Activated naive CD4-positive, alpha-beta T cell treated with anti-CD3 and anti-CD28 coated beads for 36 hours (primary cell): ENCODE results near the gene ODC1. TPM values are rescaled to one million over a fixed set of nuclear protein-coding genes. Genes with fewer than 3 reads are reported as not detected.

Experiments
- CTCF ChIA-PET: fragments of 350-600 bp; sonication (Branson Sonifier 250); formaldehyde crosslinking; loops from one replicate; lab custom pipeline; 2021; ENCODE audit warnings: antibody characterized with exemption; lab: Charles Lee
- DNase-seq: peaks from one replicate; pipeline ENCODE4 v3.0.0-alpha.2; 2020
- H3K27ac Mint-ChIP-seq: one replicate; pipeline ENCODE4 v1.8.0; 2021; ENCODE audit warnings: mild to moderate bottlenecking, mixed read lengths
- H3K27me3 Mint-ChIP-seq: one replicate; pipeline ENCODE4 v1.8.0; 2021; ENCODE audit warnings: low read depth, mixed read lengths
- H3K36me3 Mint-ChIP-seq: one replicate; pipeline ENCODE4 v1.8.0; 2021; ENCODE audit warnings: low read depth, mixed read lengths
- H3K4me1 Mint-ChIP-seq: one replicate; pipeline ENCODE4 v1.8.0; 2021; ENCODE audit warnings: low read depth, mixed read lengths
- H3K4me3 Mint-ChIP-seq: one replicate; pipeline ENCODE4 v1.8.0; 2021; ENCODE audit warnings: mild to moderate bottlenecking, moderate library complexity, mixed read lengths
- H3K9me3 Mint-ChIP-seq: one replicate; pipeline ENCODE4 v1.8.0; 2021; ENCODE audit warnings: mixed read lengths
- intact Hi-C: fragments of 100-400 bp; cut with micrococcal nuclease; formaldehyde crosslinking; loops from one replicate; pipeline ENCODE4 v1.15.1; 2023
- total RNA-seq, 2 experiments: library from RNA; stranded (reverse); gene quantifications; one replicate each; pipeline ENCODE4 v1.2.3, GENCODE V29; 2021

Gene ODC1
- total RNA-seq, 2 experiments from 2014 or later = 174 to 177 TPM

DNA sequence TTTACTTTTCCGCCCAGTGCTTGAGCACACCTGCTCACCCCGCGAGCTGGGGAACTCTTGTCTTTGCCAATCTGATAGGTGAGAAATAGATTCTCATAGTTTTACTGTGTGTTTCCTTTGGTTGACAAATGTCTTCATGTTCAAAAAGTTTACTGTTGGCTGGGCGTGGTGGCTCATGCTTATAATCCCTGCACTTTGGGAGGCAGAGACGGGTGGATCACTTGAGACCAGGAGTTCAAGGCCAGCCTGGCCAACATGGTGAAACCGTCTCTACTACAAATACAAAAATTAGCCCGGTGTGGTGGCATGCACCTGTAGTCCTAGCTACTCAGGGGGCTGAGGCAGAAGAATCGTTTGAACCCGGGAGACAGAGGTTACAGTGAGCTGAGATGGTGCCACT, 10.3 kb downstream of the ODC1 start:
- H3K4me3 Mint-ChIP-seq = no peak overlapping the region
- no peak for DNase-seq
- no peak overlapping the region for H3K27ac Mint-ChIP-seq
- H3K9me3 Mint-ChIP-seq = no peaks in the 10 kb centered on the region
- intact Hi-C loops = loop anchor here (5.0 kb wide), 2 partner anchors 456 to 626 kb away; no protein-coding TSS in a partner anchor
- H3K4me1 Mint-ChIP-seq = peaks cover 18% of the 10 kb centered on the region
- H3K27me3 Mint-ChIP-seq = peaks cover 4% of the 10 kb centered on the region
- CTCF ChIA-PET = interaction anchor here (1.0 to 1.7 kb wide), 2 partner anchors 9 to 365 kb away, joined by 4 to 5 read pairs; no protein-coding TSS in a partner anchor
- peaks cover 30% of the 10 kb centered on the region for H3K36me3 Mint-ChIP-seq

DNA sequence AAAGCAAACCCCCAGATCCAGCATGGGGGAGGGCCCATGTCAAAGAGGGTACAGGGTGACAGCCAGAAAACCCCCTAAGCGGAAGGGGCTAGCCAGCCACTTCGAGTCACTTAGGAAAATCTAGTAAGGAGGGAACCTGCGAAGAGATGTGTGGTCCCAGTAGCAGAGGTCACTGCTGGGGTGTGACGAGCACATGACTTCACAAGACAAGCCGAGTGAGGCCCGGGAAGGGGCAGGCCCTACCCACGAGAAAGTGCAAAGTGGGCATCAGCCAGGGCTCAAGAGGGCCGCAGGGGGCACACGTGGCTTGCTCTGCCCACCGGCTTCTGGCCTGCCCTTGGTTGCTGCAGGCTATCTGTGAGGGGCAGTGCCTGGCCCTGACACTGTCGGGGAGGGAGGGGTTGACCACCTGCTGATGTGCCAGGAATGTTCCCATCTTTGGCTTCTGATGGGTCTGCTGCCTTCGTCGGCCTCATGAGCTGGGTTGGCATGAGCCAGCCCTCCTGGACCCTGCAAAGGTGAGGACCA, 11.5 kb downstream of the ODC1 start:
- CTCF ChIA-PET = interaction anchor here (0.6 to 2.3 kb wide), 6 partner anchors 9 to 623 kb away, joined by 3 to 15 read pairs (median 4); no protein-coding TSS in a partner anchor

DNA sequence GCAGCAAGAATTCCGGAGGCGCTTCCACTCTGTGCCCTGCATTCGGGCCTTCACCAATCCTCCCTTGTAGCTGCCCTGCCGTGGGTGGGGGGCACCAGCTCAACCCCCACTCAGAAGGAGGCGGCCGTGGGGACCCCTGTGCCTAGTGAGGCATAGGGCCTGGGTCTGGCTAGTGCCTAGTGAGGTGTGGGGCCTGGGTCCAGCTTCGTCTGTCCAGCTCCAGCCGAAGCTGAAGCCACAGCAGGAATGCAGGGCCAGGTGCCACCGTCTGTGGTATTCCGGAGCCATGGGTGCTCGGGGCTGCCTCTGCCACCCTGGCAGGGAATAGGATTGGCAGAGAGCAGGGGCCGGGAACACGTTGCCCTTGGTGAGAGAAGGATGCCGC, 12.3 kb downstream of the ODC1 start:
- no peak for DNase-seq
- H3K4me1 Mint-ChIP-seq = peaks cover 7% of the 10 kb centered on the region
- H3K36me3 Mint-ChIP-seq = peaks cover 15% of the 10 kb centered on the region
- no peaks in the 10 kb centered on the region for H3K9me3 Mint-ChIP-seq
- CTCF ChIA-PET = interaction anchor here (1.0 to 6.6 kb wide), 27 partner anchors 8 to 622 kb away, joined by 3 to 124 read pairs (median 6); partner anchors contain the start of gene ODC1
- H3K27ac Mint-ChIP-seq = no peak overlapping the region
- intact Hi-C loops = loop anchor here (1.0 to 5.0 kb wide), 5 partner anchors 166 to 624 kb away; no protein-coding TSS in a partner anchor
- peaks cover 9% of the 10 kb centered on the region for H3K27me3 Mint-ChIP-seq
- no peak overlapping the region for H3K4me3 Mint-ChIP-seq

More for the DNA sequence above, 11.5 kb downstream of the ODC1 start:
- Mint-ChIP-seq H3K36me3 (peaks cover 20% of the 10 kb centered on the region), H3K9me3 (no peaks in the 10 kb centered on the region), H3K4me3 (no peak overlapping the region), H3K4me1 (peaks cover 11% of the 10 kb centered on the region), H3K27ac (no peak overlapping the region), H3K27me3 (peaks cover 9% of the 10 kb centered on the region)
- no peak for DNase-seq
- intact Hi-C loops = loop anchor here (5.0 kb wide), 2 partner anchors 454 to 624 kb away; no protein-coding TSS in a partner anchor

DNA sequence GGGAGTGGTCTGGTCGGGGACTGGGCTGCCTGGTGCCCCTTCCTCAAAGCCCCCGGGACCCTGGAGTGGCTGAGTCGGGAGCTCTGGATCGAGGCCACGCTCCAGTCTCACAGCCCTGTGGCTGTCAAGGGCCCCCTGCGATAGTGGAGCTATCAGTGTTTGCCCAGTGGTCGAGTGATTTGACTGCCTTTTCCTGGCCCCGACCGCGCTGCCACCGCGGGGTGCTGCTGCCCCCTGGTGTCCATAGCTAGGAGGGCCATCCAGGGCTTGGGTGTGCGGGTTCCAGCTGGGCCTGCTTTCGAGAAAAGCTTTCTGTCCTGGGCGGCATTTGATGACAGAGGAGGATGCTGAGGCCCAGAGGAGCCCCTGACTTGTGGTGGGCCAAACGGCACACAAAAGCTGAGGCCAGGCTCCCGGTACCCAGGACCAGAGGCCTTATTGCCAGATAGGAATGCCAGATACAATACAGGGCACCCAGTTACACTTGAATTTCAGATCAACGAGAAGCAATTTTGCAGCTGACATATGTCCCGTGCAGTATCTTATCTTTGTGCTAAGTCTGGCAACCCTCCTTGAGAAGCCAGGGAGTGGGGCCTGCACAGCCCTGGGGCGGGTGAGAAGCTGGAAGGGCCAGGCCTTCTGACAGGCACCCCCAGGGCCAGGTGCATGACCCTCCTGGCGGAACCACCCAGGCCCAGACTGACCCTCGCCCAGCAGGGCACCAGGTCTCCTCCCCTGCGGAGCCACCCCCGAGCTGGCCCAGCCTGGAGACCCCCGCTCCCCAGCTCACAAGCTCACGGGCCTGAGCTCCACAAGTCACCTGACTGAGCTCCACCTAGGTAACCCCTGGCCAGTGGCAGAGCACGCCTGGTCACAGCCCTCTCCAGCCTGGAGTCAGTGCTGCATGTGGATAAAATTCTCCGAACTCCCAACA, 13.0 kb downstream of the ODC1 start:
- intact Hi-C loops = loop anchor here (1.0 to 5.0 kb wide), 5 partner anchors 165 to 623 kb away; no protein-coding TSS in a partner anchor
- peaks cover 8% of the 10 kb centered on the region for H3K36me3 Mint-ChIP-seq
- no peak overlapping the region for H3K27ac Mint-ChIP-seq
- peaks cover 7% of the 10 kb centered on the region for H3K4me1 Mint-ChIP-seq
- H3K27me3 Mint-ChIP-seq = peaks cover 9% of the 10 kb centered on the region
- H3K9me3 Mint-ChIP-seq = no peaks in the 10 kb centered on the region
- CTCF ChIA-PET = interaction anchor here (0.7 to 6.6 kb wide), 54 partner anchors 8 to 621 kb away, joined by 3 to 124 read pairs (median 4); partner anchors contain the start of gene ODC1
- peak; percentile 69 for DNase-seq
- H3K4me3 Mint-ChIP-seq = no peak overlapping the region

DNA sequence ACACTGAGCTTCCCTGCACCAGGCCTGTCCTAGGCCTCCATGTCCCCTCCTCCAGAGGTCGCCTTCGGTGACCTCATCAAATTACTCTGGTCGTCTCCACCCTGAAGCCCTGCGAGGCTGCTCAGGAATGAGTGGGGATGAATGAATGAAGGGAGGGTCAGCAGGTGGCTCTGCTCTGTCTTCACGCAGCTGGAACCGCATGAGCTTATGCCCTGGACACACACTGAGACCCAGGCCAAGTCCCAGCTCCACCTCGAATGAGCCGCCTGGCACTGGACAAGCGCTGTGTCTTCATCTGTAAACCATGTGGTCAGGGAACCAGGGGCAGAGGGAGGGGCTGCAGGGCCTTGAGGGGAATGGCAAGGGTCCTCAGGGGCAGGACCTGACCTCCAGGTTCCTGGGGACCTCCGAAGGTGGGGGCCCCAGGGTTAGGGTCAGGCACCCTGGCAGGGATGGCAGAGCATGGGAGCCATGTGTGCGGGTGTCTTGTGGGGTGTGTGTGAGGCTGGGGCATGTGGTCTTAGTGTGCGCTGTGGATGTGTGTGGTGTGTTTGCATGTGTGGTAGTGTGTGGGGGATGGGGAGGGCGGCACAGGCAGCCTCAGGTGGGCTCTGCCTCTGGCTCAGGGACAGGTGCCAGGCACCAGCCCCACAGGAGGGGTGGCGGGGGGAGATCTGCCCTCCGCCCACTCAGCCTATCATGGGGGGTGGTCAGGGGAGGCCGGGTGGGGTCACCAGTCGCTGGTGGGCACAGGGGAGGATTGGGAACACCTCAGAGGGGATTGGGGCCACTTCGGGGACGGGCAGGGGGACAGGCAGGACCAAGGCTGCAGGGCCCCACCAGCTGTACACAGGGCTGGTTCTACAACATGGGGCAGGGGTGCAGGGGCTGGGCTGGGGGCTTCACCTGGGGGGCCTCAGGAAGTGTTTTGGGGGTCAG, 13.9 kb downstream of the ODC1 start:
- Mint-ChIP-seq H3K36me3 (peaks cover 2% of the 10 kb centered on the region), H3K9me3 (no peaks in the 10 kb centered on the region), H3K4me3 (no peak overlapping the region), H3K27ac (no peak overlapping the region), H3K27me3 (peaks cover 9% of the 10 kb centered on the region), H3K4me1 (peaks cover 7% of the 10 kb centered on the region)
- intact Hi-C loops = no loop called here
- DNase-seq = no peak
- CTCF ChIA-PET = interaction anchor here (0.7 to 6.6 kb wide), 47 partner anchors 9 to 619 kb away, joined by 3 to 124 read pairs (median 4); partner anchors contain the start of gene ODC1

DNA sequence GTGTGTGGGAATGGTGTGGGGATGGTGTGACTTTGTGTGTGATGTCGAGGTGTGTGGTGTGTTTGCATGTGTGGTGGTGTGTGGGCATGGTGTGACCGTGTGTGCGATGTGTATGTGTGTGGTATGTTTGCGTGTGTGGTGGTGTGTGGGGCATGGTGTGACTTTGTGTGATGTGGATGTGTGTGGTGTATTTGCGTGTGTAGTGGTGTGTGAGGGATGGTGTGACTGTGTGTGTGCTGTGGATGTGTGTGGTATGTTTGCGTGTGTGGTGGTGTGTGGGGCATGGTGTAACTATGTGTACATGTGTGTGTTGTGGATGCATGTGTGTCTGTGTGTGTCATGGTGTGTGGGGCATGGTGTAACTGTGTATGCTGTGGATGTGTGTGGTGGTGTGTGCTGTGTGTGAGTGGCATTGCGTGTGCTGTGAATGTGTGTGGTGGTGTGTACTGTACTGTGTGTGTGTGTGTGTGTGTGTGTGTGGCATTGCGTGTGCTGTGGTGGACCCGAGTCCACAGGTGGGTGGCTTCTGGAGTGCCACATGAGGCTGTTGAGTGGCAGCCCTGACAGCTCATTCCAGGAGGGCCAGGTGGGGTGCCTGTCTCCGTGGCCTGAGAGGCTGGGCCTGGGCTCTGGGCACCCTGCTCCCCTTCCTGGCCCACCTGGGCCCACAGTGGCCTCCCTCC, 14.7 kb downstream of the ODC1 start:
- intact Hi-C loops = no loop called here
- CTCF ChIA-PET = interaction anchor here (0.7 to 6.6 kb wide), 8 partner anchors 25 to 361 kb away, joined by 3 to 124 read pairs (median 12); no protein-coding TSS in a partner anchor
- H3K9me3 Mint-ChIP-seq = no peaks in the 10 kb centered on the region
- H3K4me3 Mint-ChIP-seq = no peak overlapping the region
- no peak overlapping the region for H3K27ac Mint-ChIP-seq
- H3K4me1 Mint-ChIP-seq = peaks cover 7% of the 10 kb centered on the region
- H3K36me3 Mint-ChIP-seq = no peaks in the 10 kb centered on the region
- DNase-seq = no peak
- peaks cover 9% of the 10 kb centered on the region for H3K27me3 Mint-ChIP-seq

DNA sequence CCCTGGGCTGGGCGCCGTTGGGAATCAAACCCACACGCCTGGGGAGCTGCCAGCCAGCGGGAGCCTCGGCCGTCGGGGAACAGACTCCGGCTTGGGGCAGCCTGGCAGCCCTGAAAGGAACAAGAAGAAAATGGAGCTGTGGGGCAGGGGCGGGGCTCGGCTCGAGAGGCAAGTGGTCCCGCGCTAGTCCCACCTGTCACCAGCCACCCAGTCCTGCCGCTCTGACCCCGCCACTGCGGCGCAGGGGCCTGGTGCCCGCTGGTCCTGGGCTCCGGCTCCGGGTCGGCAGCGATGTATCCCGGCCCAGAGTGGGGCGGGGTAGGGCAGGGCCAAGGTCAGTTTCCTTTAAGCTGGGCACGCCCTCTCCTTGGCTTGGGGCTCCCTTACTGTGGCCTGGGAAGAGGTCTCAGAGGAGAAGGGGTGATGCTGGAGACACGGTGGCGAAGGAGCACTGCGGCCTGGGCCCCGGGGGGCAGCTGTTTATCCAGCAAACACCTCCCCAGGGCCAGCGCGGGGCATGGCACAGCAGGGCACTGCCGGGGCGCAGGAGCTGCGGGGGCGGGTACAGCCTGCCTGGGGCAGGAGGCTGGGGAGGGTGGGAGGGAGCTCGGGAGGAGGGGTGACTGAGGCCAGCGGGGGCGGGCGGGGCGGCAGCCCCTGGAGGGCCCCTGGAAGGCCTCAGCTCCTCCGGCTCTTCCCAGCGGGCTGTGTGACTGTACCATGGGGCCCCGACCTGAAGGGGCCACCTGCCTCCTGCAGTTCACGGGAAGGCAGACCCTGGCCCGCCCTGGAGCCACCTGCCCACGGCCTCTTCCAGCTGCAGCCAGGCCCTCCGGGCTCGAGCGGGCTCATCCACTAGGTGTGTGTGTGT, 15.6 kb downstream of the ODC1 start:
- peaks cover 1% of the 10 kb centered on the region for H3K36me3 Mint-ChIP-seq
- CTCF ChIA-PET = interaction anchor here (1.0 to 6.6 kb wide), 3 partner anchors 24 to 360 kb away, joined by 3 to 124 read pairs (median 26); no protein-coding TSS in a partner anchor
- peak overlapping the region; percentile 9 for H3K4me3 Mint-ChIP-seq
- peaks cover 7% of the 10 kb centered on the region for H3K4me1 Mint-ChIP-seq
- no peak for DNase-seq
- H3K27me3 Mint-ChIP-seq = peaks cover 9% of the 10 kb centered on the region
- no peak overlapping the region for H3K27ac Mint-ChIP-seq
- no peaks in the 10 kb centered on the region for H3K9me3 Mint-ChIP-seq
- intact Hi-C loops = no loop called here

DNA sequence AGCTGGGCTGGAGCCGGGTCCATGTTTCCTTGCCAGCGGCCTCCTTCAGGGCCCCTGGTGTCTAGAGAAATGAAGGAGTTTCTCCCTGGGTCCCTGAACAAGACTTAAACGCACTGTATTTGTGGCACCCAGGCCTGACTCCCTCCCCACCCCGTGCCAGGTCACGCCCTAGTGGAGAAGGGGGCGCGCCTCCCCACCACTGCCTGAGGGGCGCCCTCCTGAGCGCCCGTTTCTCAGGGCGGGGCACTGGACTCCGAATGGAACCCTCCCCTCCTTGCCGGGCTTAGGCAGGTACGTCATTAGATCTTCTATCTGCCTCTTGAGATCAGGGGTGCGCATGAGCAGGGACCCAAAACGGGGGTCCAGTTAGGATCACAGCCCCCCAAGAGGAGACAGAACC, 16.3 kb downstream of the ODC1 start:
- Mint-ChIP-seq H3K27ac (no peak overlapping the region), H3K27me3 (peaks cover 9% of the 10 kb centered on the region), H3K9me3 (no peaks in the 10 kb centered on the region), H3K4me3 (no peak overlapping the region), H3K4me1 (peaks cover 7% of the 10 kb centered on the region), H3K36me3 (peaks cover 6% of the 10 kb centered on the region)
- intact Hi-C loops = no loop called here
- no peak for DNase-seq
- CTCF ChIA-PET = interaction anchor here (1.0 to 6.6 kb wide), 3 partner anchors 23 to 359 kb away, joined by 3 to 124 read pairs (median 26); no protein-coding TSS in a partner anchor

DNA sequence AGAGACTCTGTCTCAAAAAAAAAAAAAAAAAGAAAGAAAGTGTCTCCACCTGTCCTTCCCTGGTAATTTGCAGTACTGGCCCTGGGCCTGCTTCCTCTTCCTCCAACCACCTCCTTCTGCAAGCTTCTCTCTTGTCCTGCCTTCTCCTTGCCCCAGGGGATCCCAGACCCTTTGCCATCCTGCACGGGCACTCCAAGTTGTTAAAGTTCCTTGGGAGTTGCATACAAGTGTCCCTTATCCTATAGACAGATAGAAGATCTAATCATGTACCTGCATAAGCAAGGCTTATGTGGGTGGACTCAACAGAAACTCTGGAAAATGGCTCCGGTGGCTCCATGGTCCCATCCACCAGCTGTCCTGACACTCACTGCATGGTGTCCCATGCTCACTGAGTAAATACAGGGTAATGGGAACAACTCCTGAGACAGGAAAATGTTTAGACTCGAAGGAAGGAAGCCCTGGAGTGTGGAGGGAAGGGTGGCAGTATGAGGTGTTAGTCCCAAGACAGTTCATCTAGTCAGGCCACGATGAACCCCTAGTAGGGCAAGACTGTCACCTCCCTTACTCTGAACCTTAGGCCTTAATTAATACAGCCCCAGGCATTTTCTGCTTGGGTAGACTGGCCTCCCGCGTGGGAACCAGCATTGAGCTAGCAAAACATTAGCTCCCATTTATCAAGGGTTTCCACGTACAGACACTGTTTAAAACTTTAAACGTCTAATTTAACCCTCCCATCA, 17.1 kb downstream of the ODC1 start:
- H3K9me3 Mint-ChIP-seq = no peaks in the 10 kb centered on the region
- peaks cover 9% of the 10 kb centered on the region for H3K27me3 Mint-ChIP-seq
- DNase-seq = no peak
- CTCF ChIA-PET = interaction anchor here (3.3 to 6.6 kb wide), 2 partner anchors 22 to 359 kb away, joined by 26 to 124 read pairs; no protein-coding TSS in a partner anchor
- intact Hi-C loops = no loop called here
- peaks cover 9% of the 10 kb centered on the region for H3K36me3 Mint-ChIP-seq
- no peak overlapping the region for H3K27ac Mint-ChIP-seq
- peaks cover 7% of the 10 kb centered on the region for H3K4me1 Mint-ChIP-seq
- H3K4me3 Mint-ChIP-seq = no peak overlapping the region

DNA sequence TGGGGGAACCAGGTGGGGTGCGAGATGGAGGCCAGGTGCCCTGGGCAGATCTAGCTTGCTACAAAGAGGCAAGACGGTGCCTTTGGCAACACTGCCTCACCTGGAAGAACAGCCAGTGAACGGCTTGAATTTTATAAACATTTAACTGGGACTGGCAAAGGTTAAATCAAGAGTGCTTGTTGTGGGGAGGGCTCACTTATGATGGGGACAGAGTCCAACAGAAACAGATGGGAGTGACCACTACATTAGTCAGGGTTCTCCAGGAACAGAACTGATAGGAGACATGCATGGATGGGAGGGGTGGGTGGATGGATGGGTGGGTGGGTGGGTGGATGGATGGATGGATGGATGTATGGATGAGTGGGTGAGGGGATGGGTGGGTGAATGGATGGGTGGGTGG, 19.2 kb downstream of the ODC1 start:
- Mint-ChIP-seq H3K27ac (no peak overlapping the region), H3K36me3 (peaks cover 9% of the 10 kb centered on the region), H3K4me1 (peaks cover 6% of the 10 kb centered on the region), H3K4me3 (no peak overlapping the region), H3K27me3 (peaks cover 9% of the 10 kb centered on the region), H3K9me3 (no peaks in the 10 kb centered on the region)
- intact Hi-C loops = no loop called here
- CTCF ChIA-PET = interaction anchor here (1.9 kb wide), 1 partner anchor 357 kb away, joined by 7 read pairs; no protein-coding TSS in a partner anchor
- no peak for DNase-seq
